ENCODE measurements around the gene SRSF11. TPM values are rescaled to one million over a fixed set of nuclear protein-coding genes. Genes with fewer than 3 reads are reported as not detected.
A peak's percentile ranks its signal among the peaks of the same experiment; 100 is the strongest.

Gene SRSF11
- total RNA-seq, 2 donors from 2014 or later, result 195 to 227 TPM

- Mint-ChIP-seq H3K9me3 (no peaks in the 10 kb centered on the region), H3K36me3 (ENCODE audit: low read depth) (peaks cover 100% of the 10 kb centered on the region)
Observed at GRCh38 chr1:70247122-70247521, 25.9 kb downstream of the SRSF11 start.

GRCh38 chr1:70247768-70248167, 26.6 kb downstream of the SRSF11 start:
- Mint-ChIP-seq H3K9me3 (no peaks in the 10 kb centered on the region), H3K27me3 (no peaks in the 10 kb centered on the region), H3K4me3 (no peak overlapping the region), H3K4me1 (peaks cover 3% of the 10 kb centered on the region), H3K27ac (peak overlapping the region; percentile 64), H3K36me3 (ENCODE audit: low read depth) (peaks cover 100% of the 10 kb centered on the region)
- ATAC-seq (replicated peaks), result peak; percentile 77

More at GRCh38 chr1:70247122-70247521, 25.9 kb downstream of the SRSF11 start:
- H3K4me1 Mint-ChIP-seq, result peaks cover 3% of the 10 kb centered on the region
- H3K27me3 Mint-ChIP-seq, result no peaks in the 10 kb centered on the region
- H3K27ac Mint-ChIP-seq, result peak overlapping the region; percentile 64
- no peak overlapping the region for H3K4me3 Mint-ChIP-seq
- no peak for ATAC-seq (replicated peaks)

GRCh38 chr1:70248729-70249128, 27.5 kb downstream of the SRSF11 start:
- Mint-ChIP-seq H3K36me3 (ENCODE audit: low read depth) (peaks cover 94% of the 10 kb centered on the region), H3K27me3 (no peaks in the 10 kb centered on the region), H3K4me3 (no peak overlapping the region), H3K9me3 (no peaks in the 10 kb centered on the region), H3K4me1 (peaks cover 3% of the 10 kb centered on the region), H3K27ac (peak overlapping the region; percentile 64)
- ATAC-seq (replicated peaks), result no peak

GRCh38 chr1:70256664-70257063, 35.5 kb downstream of the SRSF11 start:
- ATAC-seq (replicated peaks), result no peak
- Mint-ChIP-seq H3K9me3 (no peaks in the 10 kb centered on the region), H3K4me1 (peaks cover 3% of the 10 kb centered on the region), H3K27ac (no peak overlapping the region), H3K4me3 (no peak overlapping the region), H3K27me3 (no peaks in the 10 kb centered on the region), H3K36me3 (ENCODE audit: low read depth) (peaks cover 28% of the 10 kb centered on the region)

- Mint-ChIP-seq H3K9me3 (no peaks in the 10 kb centered on the region), H3K4me3 (no peak overlapping the region), H3K27me3 (no peaks in the 10 kb centered on the region), H3K4me1 (peaks cover 9% of the 10 kb centered on the region), H3K27ac (peak overlapping the region; percentile 10), H3K36me3 (ENCODE audit: low read depth) (peaks cover 82% of the 10 kb centered on the region)
- no peak for ATAC-seq (replicated peaks)
Observed at GRCh38 chr1:70264839-70265238, 43.7 kb downstream of the SRSF11 start.

GRCh38 chr1:70265946-70266345, 44.8 kb downstream of the SRSF11 start:
- H3K4me3 Mint-ChIP-seq, result no peak overlapping the region
- no peaks in the 10 kb centered on the region for H3K27me3 Mint-ChIP-seq
- peak overlapping the region; percentile 48 for H3K27ac Mint-ChIP-seq
- peaks cover 5% of the 10 kb centered on the region for H3K4me1 Mint-ChIP-seq
- H3K9me3 Mint-ChIP-seq, result no peaks in the 10 kb centered on the region
- peaks cover 85% of the 10 kb centered on the region for H3K36me3 Mint-ChIP-seq (ENCODE audit: low read depth)
- ATAC-seq (replicated peaks), result no peak

GRCh38 chr1:70277875-70278274, 56.7 kb downstream of the SRSF11 start:
- H3K27ac Mint-ChIP-seq, result no peak overlapping the region

GRCh38 chr1:70278710-70279109, 57.5 kb downstream of the SRSF11 start:
- no peaks in the 10 kb centered on the region for H3K9me3 Mint-ChIP-seq
- ATAC-seq (replicated peaks), result no peak
- H3K4me3 Mint-ChIP-seq, result no peak overlapping the region
- no peaks in the 10 kb centered on the region for H3K27me3 Mint-ChIP-seq
- H3K27ac Mint-ChIP-seq, result no peak overlapping the region
- peaks cover 76% of the 10 kb centered on the region for H3K36me3 Mint-ChIP-seq (ENCODE audit: low read depth)
- no peaks in the 10 kb centered on the region for H3K4me1 Mint-ChIP-seq

More at GRCh38 chr1:70277875-70278274, 56.7 kb downstream of the SRSF11 start:
- no peak for ATAC-seq (replicated peaks)
- Mint-ChIP-seq H3K27me3 (no peaks in the 10 kb centered on the region), H3K36me3 (ENCODE audit: low read depth) (peaks cover 82% of the 10 kb centered on the region), H3K4me1 (no peaks in the 10 kb centered on the region), H3K4me3 (no peak overlapping the region), H3K9me3 (no peaks in the 10 kb centered on the region)

GRCh38 chr1:70284366-70284765, 63.2 kb downstream of the SRSF11 start:
- H3K36me3 Mint-ChIP-seq (ENCODE audit: low read depth), result peaks cover 62% of the 10 kb centered on the region
- H3K9me3 Mint-ChIP-seq, result no peaks in the 10 kb centered on the region
- no peak overlapping the region for H3K4me3 Mint-ChIP-seq
- H3K27me3 Mint-ChIP-seq, result no peaks in the 10 kb centered on the region
- H3K4me1 Mint-ChIP-seq, result no peaks in the 10 kb centered on the region
- ATAC-seq (replicated peaks), result no peak
- H3K27ac Mint-ChIP-seq, result no peak overlapping the region

- ATAC-seq (replicated peaks), result no peak
- H3K9me3 Mint-ChIP-seq, result no peaks in the 10 kb centered on the region
- H3K27ac Mint-ChIP-seq, result no peak overlapping the region
Observed at GRCh38 chr1:70286453-70286852, 65.3 kb downstream of the SRSF11 start.

GRCh38 chr1:70288166-70288565, 67.0 kb downstream of the SRSF11 start:
- no peak overlapping the region for H3K27ac Mint-ChIP-seq
- no peak overlapping the region for H3K4me3 Mint-ChIP-seq
- ATAC-seq (replicated peaks), result no peak
- peaks cover 77% of the 10 kb centered on the region for H3K36me3 Mint-ChIP-seq (ENCODE audit: low read depth)
- H3K27me3 Mint-ChIP-seq, result no peaks in the 10 kb centered on the region
- H3K9me3 Mint-ChIP-seq, result no peaks in the 10 kb centered on the region
- H3K4me1 Mint-ChIP-seq, result no peaks in the 10 kb centered on the region

More at GRCh38 chr1:70286453-70286852, 65.3 kb downstream of the SRSF11 start:
- Mint-ChIP-seq H3K4me1 (no peaks in the 10 kb centered on the region), H3K4me3 (no peak overlapping the region), H3K27me3 (no peaks in the 10 kb centered on the region), H3K36me3 (ENCODE audit: low read depth) (peaks cover 66% of the 10 kb centered on the region)

- Mint-ChIP-seq H3K9me3 (no peaks in the 10 kb centered on the region), H3K4me3 (no peak overlapping the region), H3K27me3 (no peaks in the 10 kb centered on the region), H3K27ac (no peak overlapping the region), H3K4me1 (no peaks in the 10 kb centered on the region), H3K36me3 (ENCODE audit: low read depth) (peaks cover 84% of the 10 kb centered on the region)
- peak; percentile 77 for ATAC-seq (replicated peaks)
Observed at GRCh38 chr1:70290218-70290617, 69.0 kb downstream of the SRSF11 start.

- Mint-ChIP-seq H3K4me3 (no peak overlapping the region), H3K27ac (peak overlapping the region; percentile 53), H3K9me3 (no peaks in the 10 kb centered on the region), H3K36me3 (ENCODE audit: low read depth) (peaks cover 90% of the 10 kb centered on the region), H3K4me1 (no peaks in the 10 kb centered on the region), H3K27me3 (no peaks in the 10 kb centered on the region)
- ATAC-seq (replicated peaks), result no peak
Observed at GRCh38 chr1:70293186-70293843, 72.1 kb downstream of the SRSF11 start.

GRCh38 chr1:70295749-70296148, 74.6 kb downstream of the SRSF11 start:
- Mint-ChIP-seq H3K9me3 (no peaks in the 10 kb centered on the region), H3K36me3 (ENCODE audit: low read depth) (peaks cover 91% of the 10 kb centered on the region), H3K27me3 (no peaks in the 10 kb centered on the region), H3K4me3 (no peak overlapping the region), H3K4me1 (peaks cover 6% of the 10 kb centered on the region), H3K27ac (no peak overlapping the region)
- ATAC-seq (replicated peaks), result no peak

GRCh38 chr1:70299472-70299871, 78.3 kb downstream of the SRSF11 start:
- Mint-ChIP-seq H3K36me3 (ENCODE audit: low read depth) (peaks cover 85% of the 10 kb centered on the region), H3K9me3 (no peaks in the 10 kb centered on the region), H3K27me3 (no peaks in the 10 kb centered on the region), H3K4me1 (peaks cover 6% of the 10 kb centered on the region), H3K27ac (peak overlapping the region; percentile 31), H3K4me3 (no peak overlapping the region)
- ATAC-seq (replicated peaks), result no peak
